Astrocyte (in vitro differentiated cells and primary cell): ENCODE results near the gene RGS9. TPM values are rescaled to one million over a fixed set of nuclear protein-coding genes. Genes with fewer than 3 reads are reported as not detected.

Experiments used
- DNase-seq: peaks from one replicate; pipeline ENCODE4 v3.0.0-alpha.2; 2010; ENCODE audit warnings: low read depth
- FAIRE-seq: peaks from 2 replicates; lab custom pipeline; 2011; peaks lifted over from hg19 to GRCh38; lab: Jason Lieb, UNC
- H2AFZ ChIP-seq: 2 replicates; pipeline ENCODE4 v1.6.0; 2012; ENCODE audit warnings: low read depth, low read length, inconsistent platforms
- H3K27ac ChIP-seq: 2 replicates; pipeline ENCODE4 v1.5.1; 2011; ENCODE audit warnings: low read depth, low read length, inconsistent platforms
- H3K27me3 ChIP-seq: 2 replicates; pipeline ENCODE4 v1.6.0; 2011; ENCODE audit warnings: low read length, inconsistent platforms; ENCODE audit not compliant: insufficient read depth
- H3K36me3 ChIP-seq: 2 replicates; pipeline ENCODE4 v1.5.1; 2011; ENCODE audit warnings: low read length, inconsistent platforms; ENCODE audit not compliant: insufficient read depth
- H3K4me1 ChIP-seq: 2 replicates; pipeline ENCODE4 v1.5.1; 2011; ENCODE audit warnings: low read length, inconsistent platforms; ENCODE audit not compliant: insufficient read depth
- H3K4me2 ChIP-seq: 2 replicates; pipeline ENCODE4 v1.6.0; 2012; ENCODE audit warnings: low read length, inconsistent platforms
- H3K4me3 ChIP-seq: 2 replicates; pipeline ENCODE4 v1.5.1; 2011; ENCODE audit warnings: low read depth, mild to moderate bottlenecking, low read length, inconsistent platforms; ENCODE audit not compliant: insufficient read depth
- H3K79me2 ChIP-seq: 2 replicates; pipeline ENCODE4 v1.6.0; 2012; ENCODE audit warnings: mild to moderate bottlenecking, low read length, inconsistent platforms; ENCODE audit not compliant: insufficient read depth
- H3K9ac ChIP-seq: 2 replicates; pipeline ENCODE4 v1.6.0; 2012; ENCODE audit warnings: mild to moderate bottlenecking, low read length, inconsistent platforms
- H3K9me3 ChIP-seq: 2 replicates; pipeline ENCODE4 v1.5.1; 2012; ENCODE audit warnings: low read depth, mild to moderate bottlenecking, low read length, inconsistent platforms; ENCODE audit not compliant: insufficient read depth
- H4K20me1 ChIP-seq: 2 replicates; pipeline ENCODE4 v1.6.0; 2012; ENCODE audit warnings: low read length, inconsistent platforms; ENCODE audit not compliant: insufficient read depth
- H3K27ac Mint-ChIP-seq: one replicate; pipeline ENCODE4 v1.8.0; 2021; ENCODE audit warnings: mild to moderate bottlenecking, mixed read lengths; ENCODE audit not compliant: unreplicated experiment
- H3K27me3 Mint-ChIP-seq: one replicate; pipeline ENCODE4 v1.8.0; 2021; ENCODE audit warnings: low read depth, mixed read lengths; ENCODE audit not compliant: unreplicated experiment
- H3K36me3 Mint-ChIP-seq: one replicate; pipeline ENCODE4 v1.8.0; 2021; ENCODE audit warnings: low read depth, mixed read lengths; ENCODE audit not compliant: unreplicated experiment
- H3K4me1 Mint-ChIP-seq: one replicate; pipeline ENCODE4 v1.8.0; 2021; ENCODE audit warnings: low read depth, mixed read lengths; ENCODE audit not compliant: unreplicated experiment
- H3K4me3 Mint-ChIP-seq: one replicate; pipeline ENCODE4 v1.8.0; 2021; ENCODE audit warnings: mild to moderate bottlenecking, moderate library complexity, mixed read lengths; ENCODE audit not compliant: unreplicated experiment
- H3K9me3 Mint-ChIP-seq: one replicate; pipeline ENCODE4 v1.8.0; 2021; ENCODE audit warnings: mild to moderate bottlenecking, mixed read lengths; ENCODE audit not compliant: unreplicated experiment
- EZH2 ChIP-seq: IDR thresholded peaks from 2 replicates; pipeline ENCODE4 v1.6.1; 2012; ENCODE audit warnings: mild to moderate bottlenecking, low read length, inconsistent platforms; ENCODE audit not compliant: insufficient read depth
- total RNA-seq: library from RNA; stranded (reverse); gene quantifications from 2 replicates; pipeline ENCODE4 v1.2.1, GENCODE V29; 2021
- TF ChIP-seq, protein P1 (sequence below): IDR thresholded peaks from 2 replicates; pipeline ENCODE4 v1.5.1; 2011; ENCODE audit warnings: low read depth, mild to moderate bottlenecking, inconsistent platforms, low read length, moderate library complexity; ENCODE audit not compliant: insufficient read depth

The RGS9 gene
- total RNA-seq, 1 donor from 2014 or later: 9.4 TPM

DNA sequence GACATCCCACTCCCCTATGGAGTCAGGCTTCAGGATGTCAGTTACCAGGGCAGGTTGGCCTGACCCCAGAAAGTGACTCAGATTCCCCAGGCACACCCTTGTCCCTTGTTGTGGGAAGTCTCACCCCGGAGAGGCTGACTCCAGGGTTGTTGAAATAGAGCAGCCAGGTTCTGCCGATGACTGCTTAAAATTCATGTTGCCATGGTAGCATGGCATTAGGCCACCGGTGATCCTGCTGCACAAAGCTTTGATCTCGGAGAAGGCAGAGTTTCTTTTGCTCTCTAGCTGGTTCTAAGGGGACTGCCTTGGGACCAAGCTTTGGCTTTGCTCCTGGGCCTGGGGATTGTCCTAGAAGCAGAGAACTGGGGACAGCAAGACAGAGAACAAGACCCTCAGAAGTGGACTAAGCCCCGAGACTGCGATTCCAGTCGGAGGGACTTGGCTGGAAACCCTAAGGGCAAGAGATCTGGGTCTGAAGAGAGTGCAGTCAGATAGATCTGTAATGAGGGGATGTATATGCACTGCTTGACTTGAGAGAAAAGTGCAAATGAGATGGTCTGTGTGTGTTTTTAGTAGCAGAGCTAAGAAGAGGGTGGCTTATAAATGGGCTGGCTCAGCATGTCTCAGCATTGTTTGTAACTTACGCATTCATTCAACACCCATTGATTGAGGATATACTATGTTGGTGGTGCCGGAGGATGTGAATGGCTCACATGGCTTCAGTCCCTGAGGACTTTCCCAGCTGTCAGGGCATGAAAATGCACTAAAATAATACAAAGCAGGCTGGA lies 106.9 kb downstream of the RGS9 start:
- FAIRE-seq: peak; percentile 43
- Mint-ChIP-seq H3K27ac (no peak overlapping the region), H3K9me3 (peaks cover 6% of the 10 kb centered on the region), H3K4me1 (peaks cover 7% of the 10 kb centered on the region), H3K36me3 (no peaks in the 10 kb centered on the region), H3K27me3 (peaks cover 23% of the 10 kb centered on the region), H3K4me3 (no peak overlapping the region)
- Histone ChIP-seq H2AFZ (peak overlapping the region; percentile 30), H3K9me3 (no peaks in the 10 kb centered on the region), H4K20me1 (no peaks in the 10 kb centered on the region), H3K36me3 (no peaks in the 10 kb centered on the region), H3K79me2 (no peaks in the 10 kb centered on the region), H3K4me2 (peak overlapping the region; percentile 80), H3K27me3 (no peaks in the 10 kb centered on the region), H3K27ac (no peak overlapping the region), H3K4me3 (peak overlapping the region; percentile 32), H3K9ac (peak overlapping the region; percentile 23), H3K4me1 (peaks cover 10% of the 10 kb centered on the region)
- TF ChIP-seq EZH2: no peak
- TF ChIP-seq, protein P1, sequence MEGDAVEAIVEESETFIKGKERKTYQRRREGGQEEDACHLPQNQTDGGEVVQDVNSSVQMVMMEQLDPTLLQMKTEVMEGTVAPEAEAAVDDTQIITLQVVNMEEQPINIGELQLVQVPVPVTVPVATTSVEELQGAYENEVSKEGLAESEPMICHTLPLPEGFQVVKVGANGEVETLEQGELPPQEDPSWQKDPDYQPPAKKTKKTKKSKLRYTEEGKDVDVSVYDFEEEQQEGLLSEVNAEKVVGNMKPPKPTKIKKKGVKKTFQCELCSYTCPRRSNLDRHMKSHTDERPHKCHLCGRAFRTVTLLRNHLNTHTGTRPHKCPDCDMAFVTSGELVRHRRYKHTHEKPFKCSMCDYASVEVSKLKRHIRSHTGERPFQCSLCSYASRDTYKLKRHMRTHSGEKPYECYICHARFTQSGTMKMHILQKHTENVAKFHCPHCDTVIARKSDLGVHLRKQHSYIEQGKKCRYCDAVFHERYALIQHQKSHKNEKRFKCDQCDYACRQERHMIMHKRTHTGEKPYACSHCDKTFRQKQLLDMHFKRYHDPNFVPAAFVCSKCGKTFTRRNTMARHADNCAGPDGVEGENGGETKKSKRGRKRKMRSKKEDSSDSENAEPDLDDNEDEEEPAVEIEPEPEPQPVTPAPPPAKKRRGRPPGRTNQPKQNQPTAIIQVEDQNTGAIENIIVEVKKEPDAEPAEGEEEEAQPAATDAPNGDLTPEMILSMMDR: no peak
- DNase-seq: peak; percentile 59

DNA sequence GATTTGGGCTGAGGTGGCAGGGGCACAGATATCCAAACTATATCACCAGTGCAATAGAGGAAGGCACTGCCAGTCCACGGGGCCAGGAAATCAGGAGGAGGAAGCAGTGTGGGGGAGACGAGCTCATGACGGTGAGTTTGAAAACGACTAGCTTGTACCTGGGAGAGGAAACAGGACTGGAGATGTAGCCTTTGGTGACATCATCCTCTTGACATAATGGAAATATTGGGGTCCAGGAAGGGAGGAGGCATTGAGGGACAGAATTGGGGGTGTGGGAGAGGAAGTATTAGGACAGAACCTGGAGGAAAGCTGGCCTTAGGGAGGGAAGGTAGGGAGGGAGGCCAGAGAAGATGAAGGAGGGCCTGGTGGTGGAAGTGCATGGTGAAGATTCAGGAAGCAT lies 109.1 kb downstream of the RGS9 start:
- H4K20me1 ChIP-seq: no peaks in the 10 kb centered on the region
- no peak for DNase-seq
- H3K9me3 Mint-ChIP-seq: peaks cover 11% of the 10 kb centered on the region
- no peak for FAIRE-seq
- H3K27ac Mint-ChIP-seq: no peak overlapping the region
- H3K9ac ChIP-seq: no peak overlapping the region
- no peaks in the 10 kb centered on the region for H3K9me3 ChIP-seq
- no peak overlapping the region for H3K4me3 Mint-ChIP-seq
- TF ChIP-seq EZH2: no peak
- TF ChIP-seq, protein P1: no peak
- peaks cover 4% of the 10 kb centered on the region for H3K27me3 ChIP-seq
- no peak overlapping the region for H2AFZ ChIP-seq
- H3K4me3 ChIP-seq: no peak overlapping the region
- no peaks in the 10 kb centered on the region for H3K79me2 ChIP-seq
- H3K4me2 ChIP-seq: no peak overlapping the region
- H3K4me1 Mint-ChIP-seq: peaks cover 7% of the 10 kb centered on the region
- peaks cover 33% of the 10 kb centered on the region for H3K27me3 Mint-ChIP-seq
- no peaks in the 10 kb centered on the region for H3K36me3 Mint-ChIP-seq
- H3K36me3 ChIP-seq: no peaks in the 10 kb centered on the region
- peaks cover 10% of the 10 kb centered on the region for H3K4me1 ChIP-seq
- no peak overlapping the region for H3K27ac ChIP-seq

DNA sequence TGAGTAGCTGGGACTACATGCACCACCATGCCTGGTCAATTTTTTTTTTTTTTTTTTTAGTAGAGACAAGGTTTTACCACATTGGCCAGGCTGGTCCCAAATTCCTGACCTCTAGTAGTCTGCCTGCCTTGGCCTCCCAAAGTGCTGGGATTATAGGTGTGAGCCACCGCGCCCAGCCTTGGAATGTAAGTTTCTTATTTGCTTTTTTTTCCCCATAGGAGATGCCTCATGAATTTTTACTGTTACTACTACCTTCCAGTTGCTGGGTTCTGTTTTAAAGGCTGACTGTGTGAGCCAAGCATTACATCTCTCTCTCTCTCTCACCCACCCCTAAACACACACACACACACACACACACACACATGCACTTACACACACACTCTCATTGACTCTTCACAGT lies 112.6 kb downstream of the RGS9 start:
- H3K27me3 Mint-ChIP-seq: peaks cover 43% of the 10 kb centered on the region
- no peaks in the 10 kb centered on the region for H3K36me3 Mint-ChIP-seq

More for the DNA sequence above, 112.6 kb downstream of the RGS9 start:
- Histone ChIP-seq H3K27me3 (peaks cover 4% of the 10 kb centered on the region), H3K4me3 (no peak overlapping the region), H3K36me3 (no peaks in the 10 kb centered on the region), H3K27ac (no peak overlapping the region), H3K9me3 (no peaks in the 10 kb centered on the region), H3K79me2 (no peaks in the 10 kb centered on the region), H4K20me1 (no peaks in the 10 kb centered on the region), H3K4me2 (no peak overlapping the region), H2AFZ (no peak overlapping the region), H3K9ac (no peak overlapping the region), H3K4me1 (no peaks in the 10 kb centered on the region)
- DNase-seq: no peak
- FAIRE-seq: no peak
- peaks cover 11% of the 10 kb centered on the region for H3K9me3 Mint-ChIP-seq
- TF ChIP-seq EZH2: no peak
- TF ChIP-seq, protein P1: no peak
- no peaks in the 10 kb centered on the region for H3K4me1 Mint-ChIP-seq
- H3K27ac Mint-ChIP-seq: no peak overlapping the region
- H3K4me3 Mint-ChIP-seq: no peak overlapping the region
